SK-N-SH (cell line): Measurements from ENCODE around the gene GTF3C1.

ENCODE experiments used
- CTCF ChIP-seq: fragments of 200-600 bp; sonication (generic); IDR thresholded peaks from 2 replicates; pipeline ENCODE4 v1.6.1; 2017; ENCODE audit warnings: antibody characterized with exemption, mild to moderate bottlenecking, moderate library complexity
- EZH2phosphoT487 ChIP-seq: fragments of 200-600 bp; sonication (generic); IDR thresholded peaks from 2 replicates; pipeline ENCODE4 v1.6.1; 2017; ENCODE audit warnings: low read depth, mixed run types, mild to moderate bottlenecking, antibody characterized with exemption, moderate library complexity, borderline replicate concordance
- GABPA ChIP-seq: IDR thresholded peaks from 2 replicates; pipeline ENCODE4 v1.4.0; 2012; ENCODE audit warnings: low read depth, mild to moderate bottlenecking

GRCh38 chr16:27585200-27585599 lies 35.5 kb upstream of the GTF3C1 start:
- no peak for TF ChIP-seq GABPA
- TF ChIP-seq CTCF: no peak
- TF ChIP-seq EZH2phosphoT487: no peak
